SU-DHL-6 (cell line): ENCODE measurements around the gene ARHGAP10.

Source experiments
- EZH2phosphoT487 ChIP-seq: fragments of 200-600 bp; sonication (generic), shearing (Covaris generic); conservative IDR thresholded peaks from 2 replicates; pipeline ENCODE4 v1.6.1; 2018; ENCODE audit warnings: mild to moderate bottlenecking, antibody characterized with exemption, low read length, moderate library complexity, mixed read lengths
- TF ChIP-seq, protein P1 (sequence below): fragments of 200-600 bp; sonication (generic); IDR thresholded peaks from one replicate; pipeline ENCODE4 v1.5.1; 2017; ENCODE audit warnings: antibody characterized with exemption, mild to moderate bottlenecking, low read length, moderate library complexity; ENCODE audit not compliant: insufficient read depth, poor library complexity, severe bottlenecking

DNA sequence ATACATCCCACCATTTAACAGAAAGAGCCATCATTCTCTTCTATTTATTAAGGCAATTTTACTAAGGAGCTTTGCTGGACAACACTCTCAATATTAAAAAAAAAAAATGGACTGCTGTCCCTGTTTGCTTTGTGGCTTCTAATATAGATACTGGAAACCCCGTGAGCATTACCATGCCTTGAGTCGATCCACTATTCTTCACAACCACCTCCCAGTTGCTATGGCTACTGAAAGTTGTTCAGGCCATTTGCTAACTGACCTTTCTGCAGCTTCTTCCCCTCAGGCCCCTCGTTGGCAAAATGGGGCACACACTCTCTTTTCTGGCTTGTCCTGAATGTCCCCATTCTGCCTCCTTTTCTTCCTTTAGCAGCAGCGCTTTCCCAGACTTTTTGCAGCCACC lies 369.9 kb downstream of the ARHGAP10 start:
- TF ChIP-seq, protein P1, sequence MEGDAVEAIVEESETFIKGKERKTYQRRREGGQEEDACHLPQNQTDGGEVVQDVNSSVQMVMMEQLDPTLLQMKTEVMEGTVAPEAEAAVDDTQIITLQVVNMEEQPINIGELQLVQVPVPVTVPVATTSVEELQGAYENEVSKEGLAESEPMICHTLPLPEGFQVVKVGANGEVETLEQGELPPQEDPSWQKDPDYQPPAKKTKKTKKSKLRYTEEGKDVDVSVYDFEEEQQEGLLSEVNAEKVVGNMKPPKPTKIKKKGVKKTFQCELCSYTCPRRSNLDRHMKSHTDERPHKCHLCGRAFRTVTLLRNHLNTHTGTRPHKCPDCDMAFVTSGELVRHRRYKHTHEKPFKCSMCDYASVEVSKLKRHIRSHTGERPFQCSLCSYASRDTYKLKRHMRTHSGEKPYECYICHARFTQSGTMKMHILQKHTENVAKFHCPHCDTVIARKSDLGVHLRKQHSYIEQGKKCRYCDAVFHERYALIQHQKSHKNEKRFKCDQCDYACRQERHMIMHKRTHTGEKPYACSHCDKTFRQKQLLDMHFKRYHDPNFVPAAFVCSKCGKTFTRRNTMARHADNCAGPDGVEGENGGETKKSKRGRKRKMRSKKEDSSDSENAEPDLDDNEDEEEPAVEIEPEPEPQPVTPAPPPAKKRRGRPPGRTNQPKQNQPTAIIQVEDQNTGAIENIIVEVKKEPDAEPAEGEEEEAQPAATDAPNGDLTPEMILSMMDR, result no peak
- no peak for TF ChIP-seq EZH2phosphoT487
